Activated T-helper 1 cell treated with anti-CD3 and anti-CD28 coated beads, Interleukin-12 subunit alpha, Interleukin-12 subunit beta, Interleukin-2, Interleukin-4 antibody, amounts not matched to agents 30 ng/mL and 10 ng/mL and 1 ng/mL, durations not matched to agents 14 hours and 24 hours and 36 hours (primary cell): ENCODE data around the gene VRK1. TPM values are rescaled to one million over a fixed set of nuclear protein-coding genes. Genes with fewer than 3 reads are reported as not detected.

Experiments
- DNase-seq: peaks from one replicate; pipeline ENCODE4 v3.0.0; 2021; ENCODE audit warnings: low spot score
- H3K27ac Mint-ChIP-seq: one replicate; pipeline ENCODE4 v1.8.0; 2021; ENCODE audit warnings: mild to moderate bottlenecking, mixed read lengths
- H3K27me3 Mint-ChIP-seq: one replicate; pipeline ENCODE4 v1.8.0; 2022; ENCODE audit warnings: mild to moderate bottlenecking, moderate library complexity, mixed read lengths; ENCODE audit not compliant: insufficient read depth
- H3K36me3 Mint-ChIP-seq: one replicate; pipeline ENCODE4 v1.8.0; 2021; ENCODE audit warnings: low read depth, mixed read lengths
- H3K4me1 Mint-ChIP-seq: one replicate; pipeline ENCODE4 v1.8.0; 2021; ENCODE audit warnings: low read depth, mixed read lengths
- H3K4me3 Mint-ChIP-seq: one replicate; pipeline ENCODE4 v1.8.0; 2021; ENCODE audit warnings: mild to moderate bottlenecking, moderate library complexity, mixed read lengths
- H3K9me3 Mint-ChIP-seq: one replicate; pipeline ENCODE4 v1.8.0; 2021; ENCODE audit warnings: mixed read lengths
- intact Hi-C: fragments of 100-400 bp; cut with micrococcal nuclease; formaldehyde crosslinking; loops from one replicate; pipeline ENCODE4 v1.15.1; 2024
- total RNA-seq: library from RNA; stranded (reverse); gene quantifications from 2 replicates; pipeline ENCODE4 v1.2.3, GENCODE V29; 2022

VRK1 gene
- total RNA-seq, 1 donor from 2014 or later, result 79.4 TPM

GRCh38 chr14:96811985-96812667 is 14.9 kb downstream of the VRK1 start:
- no peak for DNase-seq
- H3K4me1 Mint-ChIP-seq, result peaks cover 31% of the 10 kb centered on the region
- H3K27ac Mint-ChIP-seq, result no peak overlapping the region
- H3K4me3 Mint-ChIP-seq, result no peak overlapping the region
- no peaks in the 10 kb centered on the region for H3K9me3 Mint-ChIP-seq
- peaks cover 11% of the 10 kb centered on the region for H3K36me3 Mint-ChIP-seq
- intact Hi-C loops, result no loop called here
- H3K27me3 Mint-ChIP-seq, result no peaks in the 10 kb centered on the region

- peak overlapping the region; percentile 34 for H3K27ac Mint-ChIP-seq
- peaks cover 24% of the 10 kb centered on the region for H3K4me1 Mint-ChIP-seq
- H3K4me3 Mint-ChIP-seq, result no peak overlapping the region
- intact Hi-C loops, result no loop called here
- DNase-seq, result no peak
- H3K36me3 Mint-ChIP-seq, result peaks cover 13% of the 10 kb centered on the region
- H3K9me3 Mint-ChIP-seq, result no peaks in the 10 kb centered on the region
- H3K27me3 Mint-ChIP-seq, result no peaks in the 10 kb centered on the region
Measured at GRCh38 chr14:96816281-96816680, 19.1 kb downstream of the VRK1 start.

GRCh38 chr14:96817750-96818666 is 20.8 kb downstream of the VRK1 start:
- Mint-ChIP-seq H3K9me3 (no peaks in the 10 kb centered on the region), H3K4me3 (no peak overlapping the region), H3K27ac (no peak overlapping the region), H3K27me3 (no peaks in the 10 kb centered on the region), H3K4me1 (peaks cover 14% of the 10 kb centered on the region), H3K36me3 (peaks cover 17% of the 10 kb centered on the region)
- intact Hi-C loops, result no loop called here
- no peak for DNase-seq

DNA sequence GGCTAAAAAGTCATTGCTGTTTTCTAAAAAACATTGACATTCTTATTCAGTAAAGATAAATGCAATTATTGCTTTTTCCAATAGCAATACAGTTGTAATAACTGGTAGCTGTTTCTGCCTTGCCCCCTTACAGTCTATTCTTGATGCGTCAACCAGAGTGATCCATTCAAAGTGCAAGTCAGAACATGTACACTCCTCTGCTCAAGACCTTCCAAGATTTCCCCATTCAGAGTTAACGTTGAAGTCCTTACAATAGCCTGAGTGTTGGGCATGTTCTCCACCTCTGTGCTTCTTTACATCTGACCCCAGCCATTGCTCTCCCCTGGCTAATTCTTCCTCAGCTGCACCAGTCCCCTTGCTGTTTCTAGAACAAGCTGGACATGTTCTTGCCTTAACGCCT is 24.3 kb downstream of the VRK1 start:
- H3K27ac Mint-ChIP-seq, result no peak overlapping the region
- no peak for DNase-seq
- peaks cover 18% of the 10 kb centered on the region for H3K36me3 Mint-ChIP-seq
- peaks cover 22% of the 10 kb centered on the region for H3K4me1 Mint-ChIP-seq
- intact Hi-C loops, result no loop called here
- peaks cover 4% of the 10 kb centered on the region for H3K9me3 Mint-ChIP-seq
- no peak overlapping the region for H3K4me3 Mint-ChIP-seq
- H3K27me3 Mint-ChIP-seq, result no peaks in the 10 kb centered on the region

DNA sequence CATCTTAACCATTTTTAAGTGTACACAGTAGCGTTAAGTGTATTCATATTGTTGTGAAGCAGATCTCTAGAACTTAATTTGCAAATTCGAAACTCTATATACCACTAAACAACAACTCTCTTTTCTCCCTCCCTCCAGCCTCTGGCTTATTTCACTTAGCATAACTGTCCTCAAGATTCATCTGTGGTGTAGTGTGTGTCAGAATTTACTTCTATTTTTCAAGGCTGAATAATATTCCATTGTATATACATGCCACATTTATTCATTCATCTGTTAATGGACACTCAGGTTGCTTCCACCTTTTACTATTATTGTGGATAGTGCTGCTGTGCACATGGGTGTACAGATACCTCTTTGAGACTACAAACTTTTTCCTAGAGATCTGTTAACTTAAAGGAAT is 26.5 kb downstream of the VRK1 start:
- DNase-seq, result no peak
- Mint-ChIP-seq H3K4me3 (no peak overlapping the region), H3K4me1 (peaks cover 20% of the 10 kb centered on the region), H3K9me3 (peaks cover 14% of the 10 kb centered on the region), H3K36me3 (peaks cover 29% of the 10 kb centered on the region), H3K27ac (no peak overlapping the region), H3K27me3 (no peaks in the 10 kb centered on the region)
- intact Hi-C loops, result no loop called here

DNA sequence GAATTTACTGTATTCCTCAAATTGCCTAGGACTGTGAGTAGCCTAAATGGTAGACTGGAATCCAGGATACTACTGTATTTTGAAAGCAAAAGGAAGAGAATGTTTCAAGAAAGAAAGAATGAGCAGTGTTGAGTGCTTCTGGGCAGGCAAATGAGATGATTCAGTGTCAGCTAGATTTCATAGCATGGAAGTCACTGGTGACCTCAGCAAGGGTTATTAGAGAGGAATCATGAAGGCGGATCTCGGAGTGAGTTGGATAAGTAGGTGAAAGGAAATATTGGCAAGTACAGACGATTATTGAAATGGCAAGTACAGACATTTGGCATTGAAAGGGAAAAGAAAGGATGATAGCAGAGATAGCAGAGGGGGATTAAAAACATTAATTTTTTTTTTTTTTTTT is 27.1 kb downstream of the VRK1 start:
- Mint-ChIP-seq H3K9me3 (peaks cover 17% of the 10 kb centered on the region), H3K27me3 (no peaks in the 10 kb centered on the region), H3K4me3 (no peak overlapping the region), H3K4me1 (peaks cover 20% of the 10 kb centered on the region), H3K36me3 (peaks cover 32% of the 10 kb centered on the region), H3K27ac (no peak overlapping the region)
- intact Hi-C loops, result no loop called here
- no peak for DNase-seq

GRCh38 chr14:96826818-96827217 is 29.6 kb downstream of the VRK1 start:
- intact Hi-C loops, result no loop called here
- H3K27me3 Mint-ChIP-seq, result no peaks in the 10 kb centered on the region
- H3K36me3 Mint-ChIP-seq, result peaks cover 32% of the 10 kb centered on the region
- no peak for DNase-seq
- peaks cover 26% of the 10 kb centered on the region for H3K4me1 Mint-ChIP-seq
- no peak overlapping the region for H3K27ac Mint-ChIP-seq
- peaks cover 30% of the 10 kb centered on the region for H3K9me3 Mint-ChIP-seq
- H3K4me3 Mint-ChIP-seq, result no peak overlapping the region

GRCh38 chr14:96827290-96827689 is 30.1 kb downstream of the VRK1 start:
- no peak overlapping the region for H3K4me3 Mint-ChIP-seq
- no peak overlapping the region for H3K27ac Mint-ChIP-seq
- DNase-seq, result no peak
- intact Hi-C loops, result no loop called here
- H3K9me3 Mint-ChIP-seq, result peaks cover 30% of the 10 kb centered on the region
- peaks cover 26% of the 10 kb centered on the region for H3K4me1 Mint-ChIP-seq
- H3K36me3 Mint-ChIP-seq, result peaks cover 32% of the 10 kb centered on the region
- no peaks in the 10 kb centered on the region for H3K27me3 Mint-ChIP-seq

GRCh38 chr14:96829791-96830190 is 32.6 kb downstream of the VRK1 start:
- Mint-ChIP-seq H3K27me3 (no peaks in the 10 kb centered on the region), H3K4me1 (peaks cover 20% of the 10 kb centered on the region), H3K9me3 (peaks cover 26% of the 10 kb centered on the region), H3K27ac (no peak overlapping the region), H3K36me3 (peaks cover 32% of the 10 kb centered on the region), H3K4me3 (no peak overlapping the region)
- intact Hi-C loops, result no loop called here
- no peak for DNase-seq

DNA sequence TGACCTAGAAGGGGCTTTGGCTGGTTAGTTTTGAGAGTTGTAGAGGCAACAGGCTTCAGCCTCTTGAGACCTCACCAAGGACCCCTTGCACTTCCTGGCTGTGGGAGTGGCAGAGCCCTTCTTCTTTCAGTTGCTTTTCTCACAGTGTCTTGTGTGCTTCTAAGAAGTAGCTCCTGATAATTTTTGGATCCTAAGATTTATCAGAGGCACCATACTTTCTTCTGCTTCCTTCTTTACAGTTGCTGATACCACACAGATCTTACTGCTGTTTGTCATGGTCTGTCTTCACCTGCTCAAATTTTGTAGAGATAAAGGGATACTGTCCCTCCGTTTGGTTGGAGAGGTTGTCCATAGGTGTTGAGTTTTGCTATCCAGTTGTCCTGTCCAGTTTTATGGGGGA is 33.8 kb downstream of the VRK1 start:
- Mint-ChIP-seq H3K9me3 (peaks cover 26% of the 10 kb centered on the region), H3K27me3 (no peaks in the 10 kb centered on the region), H3K4me3 (no peak overlapping the region), H3K36me3 (peaks cover 34% of the 10 kb centered on the region), H3K4me1 (peaks cover 11% of the 10 kb centered on the region), H3K27ac (no peak overlapping the region)
- no peak for DNase-seq
- intact Hi-C loops, result no loop called here

- Mint-ChIP-seq H3K27me3 (no peaks in the 10 kb centered on the region), H3K27ac (no peak overlapping the region), H3K4me3 (no peak overlapping the region), H3K36me3 (peaks cover 37% of the 10 kb centered on the region), H3K9me3 (peaks cover 26% of the 10 kb centered on the region), H3K4me1 (peaks cover 11% of the 10 kb centered on the region)
- no peak for DNase-seq
- intact Hi-C loops, result no loop called here
Measured at GRCh38 chr14:96832351-96832750, 35.2 kb downstream of the VRK1 start.

- no peaks in the 10 kb centered on the region for H3K27me3 Mint-ChIP-seq
- H3K9me3 Mint-ChIP-seq, result no peaks in the 10 kb centered on the region
- intact Hi-C loops, result no loop called here
- H3K4me3 Mint-ChIP-seq, result no peak overlapping the region
- H3K4me1 Mint-ChIP-seq, result peaks cover 9% of the 10 kb centered on the region
- H3K27ac Mint-ChIP-seq, result no peak overlapping the region
- peaks cover 39% of the 10 kb centered on the region for H3K36me3 Mint-ChIP-seq
- DNase-seq, result no peak
Measured at GRCh38 chr14:96838449-96838848, 41.3 kb downstream of the VRK1 start.

GRCh38 chr14:96839251-96839650 is 42.1 kb downstream of the VRK1 start:
- DNase-seq, result no peak
- Mint-ChIP-seq H3K4me1 (peaks cover 9% of the 10 kb centered on the region), H3K27ac (no peak overlapping the region), H3K4me3 (no peak overlapping the region), H3K36me3 (peaks cover 39% of the 10 kb centered on the region), H3K9me3 (no peaks in the 10 kb centered on the region), H3K27me3 (no peaks in the 10 kb centered on the region)
- intact Hi-C loops, result no loop called here
